ENCODE data around the gene INSYN2B. TPM values are rescaled to one million over a fixed set of nuclear protein-coding genes. Genes with fewer than 3 reads are reported as not detected.

The INSYN2B gene
- total RNA-seq, 4 donors from 2014 or later, result 0.16 to 0.34 TPM; not detected in 2

GRCh38 chr5:169935762-169936161 is 44.5 kb downstream of the INSYN2B start:
- TF ChIP-seq, protein P1, sequence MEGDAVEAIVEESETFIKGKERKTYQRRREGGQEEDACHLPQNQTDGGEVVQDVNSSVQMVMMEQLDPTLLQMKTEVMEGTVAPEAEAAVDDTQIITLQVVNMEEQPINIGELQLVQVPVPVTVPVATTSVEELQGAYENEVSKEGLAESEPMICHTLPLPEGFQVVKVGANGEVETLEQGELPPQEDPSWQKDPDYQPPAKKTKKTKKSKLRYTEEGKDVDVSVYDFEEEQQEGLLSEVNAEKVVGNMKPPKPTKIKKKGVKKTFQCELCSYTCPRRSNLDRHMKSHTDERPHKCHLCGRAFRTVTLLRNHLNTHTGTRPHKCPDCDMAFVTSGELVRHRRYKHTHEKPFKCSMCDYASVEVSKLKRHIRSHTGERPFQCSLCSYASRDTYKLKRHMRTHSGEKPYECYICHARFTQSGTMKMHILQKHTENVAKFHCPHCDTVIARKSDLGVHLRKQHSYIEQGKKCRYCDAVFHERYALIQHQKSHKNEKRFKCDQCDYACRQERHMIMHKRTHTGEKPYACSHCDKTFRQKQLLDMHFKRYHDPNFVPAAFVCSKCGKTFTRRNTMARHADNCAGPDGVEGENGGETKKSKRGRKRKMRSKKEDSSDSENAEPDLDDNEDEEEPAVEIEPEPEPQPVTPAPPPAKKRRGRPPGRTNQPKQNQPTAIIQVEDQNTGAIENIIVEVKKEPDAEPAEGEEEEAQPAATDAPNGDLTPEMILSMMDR (IDR thresholded peaks at IDR 0.05; ENCODE audit: low read depth), result no peak

GRCh38 chr5:169934990-169935389 is 45.3 kb downstream of the INSYN2B start:
- TF ChIP-seq, protein P1 (IDR thresholded peaks at IDR 0.05; ENCODE audit: low read depth), result no peak

GRCh38 chr5:169933616-169934015 is 46.7 kb downstream of the INSYN2B start:
- TF ChIP-seq, protein P1 (IDR thresholded peaks at IDR 0.05; ENCODE audit: low read depth), result no peak

- TF ChIP-seq, protein P1 (IDR thresholded peaks at IDR 0.05; ENCODE audit: low read depth), result no peak
Observed at GRCh38 chr5:169933127-169933526, 47.2 kb downstream of the INSYN2B start.

GRCh38 chr5:169923988-169924387 is 56.3 kb downstream of the INSYN2B start:
- TF ChIP-seq, protein P1 (IDR thresholded peaks at IDR 0.05; ENCODE audit: low read depth), result no peak

GRCh38 chr5:169922474-169922873 is 57.8 kb downstream of the INSYN2B start:
- TF ChIP-seq, protein P1 (IDR thresholded peaks at IDR 0.05; ENCODE audit: low read depth), result no peak

- TF ChIP-seq, protein P1 (IDR thresholded peaks at IDR 0.05; ENCODE audit: low read depth), result no peak
Observed at GRCh38 chr5:169921949-169922348, 58.3 kb downstream of the INSYN2B start.

All from subcutaneous adipose tissue (tissue), 4 donors.